ENCODE measurements around the gene PTGS1.
A peak's percentile ranks its signal among the peaks of the same experiment; 100 is the strongest.
"Not testable (repeated sequence)": the region's sequence is repeated elsewhere in the genome, so short reads cannot be mapped to it uniquely, and the experiment has no call there.

PTGS1 gene

DNA sequence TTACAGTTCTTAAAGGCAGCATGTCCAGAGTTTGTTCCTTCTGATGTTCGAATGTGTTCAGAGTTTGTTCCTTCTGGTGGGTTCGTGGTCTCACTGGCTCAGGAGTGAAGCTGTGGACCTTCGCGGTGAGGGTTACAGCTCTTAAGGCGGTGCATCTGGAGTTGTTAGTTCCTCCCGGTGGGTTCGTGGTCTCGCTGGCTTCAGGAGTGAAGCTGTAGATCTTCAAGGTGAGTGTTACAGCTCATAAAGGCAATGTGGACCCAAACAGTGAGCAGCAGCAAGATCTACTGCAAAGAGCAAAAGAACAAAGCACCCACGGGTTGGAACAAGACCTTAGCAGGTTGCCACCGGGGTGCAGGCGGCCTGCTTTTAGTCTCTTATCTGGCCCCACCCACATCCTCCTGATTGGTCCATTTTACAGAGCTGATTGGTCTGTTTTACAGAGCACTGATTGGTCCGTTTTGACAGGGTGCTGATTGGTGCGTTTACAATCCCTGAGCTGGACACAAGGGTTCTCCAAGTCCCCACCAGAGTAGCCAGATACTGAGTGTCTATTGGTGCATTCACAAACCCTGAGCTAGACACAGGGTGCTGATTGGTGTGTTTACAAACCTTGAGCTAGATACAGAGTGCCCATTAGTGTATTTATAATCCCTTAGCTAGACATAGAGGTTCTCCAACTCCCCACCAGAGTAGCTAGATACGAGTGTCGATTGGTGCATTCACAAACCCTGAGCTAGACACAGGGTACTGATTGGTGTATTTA is 34.7 kb downstream of the PTGS1 start:
- H3K4me3 ChIP-seq (ENCODE audit: low read length); H3K4me2 ChIP-seq (ENCODE audit: low read length); H3K9me3 ChIP-seq (replicated peaks; ENCODE audit: low read length); H3K36me3 ChIP-seq (ENCODE audit: insufficient read depth, low read length); H3K9ac ChIP-seq (ENCODE audit: low read depth, low read length); H3K27me3 ChIP-seq (ENCODE audit: control insufficient read depth, insufficient read depth, low read length): not testable (repeated sequence)
- H3K4me1 ChIP-seq (ENCODE audit: control insufficient read depth, insufficient read depth, low read length) = peaks cover 15% of the 10 kb centered on the region

DNA sequence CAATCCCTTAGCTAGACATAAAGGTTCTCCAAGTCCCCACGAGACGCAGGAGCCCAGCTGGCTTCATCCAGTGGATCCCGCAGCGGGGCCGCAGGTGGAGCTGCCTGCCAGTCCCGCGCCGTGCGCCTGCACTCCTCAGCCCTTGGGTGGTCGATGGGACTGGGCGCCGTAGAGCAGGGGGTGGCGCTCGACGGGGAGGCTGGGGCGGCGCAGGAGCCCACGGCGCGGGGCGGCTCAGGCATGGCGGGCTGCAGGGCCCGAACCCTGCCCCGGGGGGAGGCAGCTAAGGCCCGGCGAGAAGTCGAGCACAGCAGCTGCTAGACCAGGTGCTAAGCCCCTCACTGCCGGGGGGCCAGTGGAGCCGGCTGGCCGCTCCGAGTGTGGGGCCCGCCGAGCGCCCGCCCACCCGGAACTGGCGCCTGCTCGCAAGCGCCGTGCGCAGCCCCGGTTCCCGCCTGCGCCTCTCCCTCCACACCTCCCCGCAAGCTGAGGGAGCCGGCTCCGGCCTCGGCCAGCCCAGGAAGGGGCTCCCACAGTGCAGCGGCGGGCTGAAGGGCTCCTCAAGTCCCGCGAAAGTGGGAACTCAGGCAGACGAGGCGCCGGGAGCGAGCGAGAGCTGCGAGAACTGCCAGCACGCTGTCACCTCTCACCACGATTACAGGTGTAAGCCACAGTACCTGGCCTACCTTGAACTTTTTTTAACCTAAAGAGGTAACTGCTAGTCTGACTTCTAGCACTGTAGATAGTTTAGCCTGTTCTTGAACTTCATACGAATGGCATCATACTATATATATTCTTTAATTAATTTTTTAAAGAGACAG is 35.5 kb downstream of the PTGS1 start:
- no peaks in the 10 kb centered on the region for H3K36me3 ChIP-seq (ENCODE audit: insufficient read depth, low read length)
- H3K27me3 ChIP-seq (ENCODE audit: control insufficient read depth, insufficient read depth, low read length) = no peaks in the 10 kb centered on the region
- no peak overlapping the region for H3K4me3 ChIP-seq (ENCODE audit: low read length)
- peaks cover 15% of the 10 kb centered on the region for H3K4me1 ChIP-seq (ENCODE audit: control insufficient read depth, insufficient read depth, low read length)
- H3K9me3 ChIP-seq (replicated peaks; ENCODE audit: low read length) = no peaks in the 10 kb centered on the region
- no peak overlapping the region for H3K9ac ChIP-seq (ENCODE audit: low read depth, low read length)
- peak overlapping the region; percentile 27 for H3K4me2 ChIP-seq (ENCODE audit: low read length)

DNA sequence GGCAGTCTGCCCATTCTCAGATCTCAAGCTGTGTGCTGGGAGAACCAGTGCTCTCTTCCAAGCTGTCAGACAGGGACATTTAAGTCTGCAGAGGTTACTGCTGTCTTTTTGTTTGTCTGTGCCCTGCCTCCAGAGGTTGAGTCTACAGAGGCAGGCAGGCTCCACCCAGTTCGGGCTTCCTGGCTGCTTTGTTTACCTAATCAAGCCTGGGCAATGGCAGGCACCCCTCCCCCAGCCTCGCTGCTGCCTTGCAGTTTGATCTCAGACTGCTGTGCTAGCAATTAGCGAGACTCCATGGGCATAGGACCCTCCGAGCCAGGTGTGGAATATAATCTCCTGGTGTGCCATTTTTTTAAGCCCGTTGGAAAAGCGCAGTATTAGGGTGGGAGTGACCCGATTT is 43.3 kb downstream of the PTGS1 start:
- not testable (repeated sequence) for H3K4me2 ChIP-seq (ENCODE audit: low read length); H3K4me1 ChIP-seq (ENCODE audit: control insufficient read depth, insufficient read depth, low read length); H3K9ac ChIP-seq (ENCODE audit: low read depth, low read length); H3K9me3 ChIP-seq (replicated peaks; ENCODE audit: low read length); H3K4me3 ChIP-seq (ENCODE audit: low read length); H3K36me3 ChIP-seq (ENCODE audit: insufficient read depth, low read length); H3K27me3 ChIP-seq (ENCODE audit: control insufficient read depth, insufficient read depth, low read length)

DNA sequence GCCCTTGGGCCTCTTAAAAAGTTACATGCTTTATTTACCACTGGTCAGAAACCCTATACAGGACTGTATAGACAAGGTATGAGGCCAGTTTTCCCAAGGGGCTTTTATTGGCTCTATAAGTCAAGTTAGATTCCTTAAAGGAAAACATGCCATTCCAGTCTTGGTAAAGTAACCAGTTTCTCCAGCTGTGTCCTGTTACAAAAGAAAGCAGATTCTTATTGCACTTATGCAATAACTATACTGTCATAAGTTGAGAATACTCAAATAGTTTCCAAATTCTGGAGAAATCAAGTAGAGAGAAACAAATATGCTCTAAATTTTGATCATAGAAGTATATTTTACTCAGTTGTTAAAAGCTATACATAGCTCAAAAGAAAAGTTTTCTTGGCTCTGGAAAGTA is 47.2 kb downstream of the PTGS1 start:
- H3K9ac ChIP-seq (ENCODE audit: low read depth, low read length) = no peak overlapping the region
- H3K27me3 ChIP-seq (ENCODE audit: control insufficient read depth, insufficient read depth, low read length) = no peaks in the 10 kb centered on the region
- no peak overlapping the region for H3K4me3 ChIP-seq (ENCODE audit: low read length)
- no peak overlapping the region for H3K4me2 ChIP-seq (ENCODE audit: low read length)
- peaks cover 15% of the 10 kb centered on the region for H3K9me3 ChIP-seq (replicated peaks; ENCODE audit: low read length)
- no peaks in the 10 kb centered on the region for H3K36me3 ChIP-seq (ENCODE audit: insufficient read depth, low read length)
- no peaks in the 10 kb centered on the region for H3K4me1 ChIP-seq (ENCODE audit: control insufficient read depth, insufficient read depth, low read length)

DNA sequence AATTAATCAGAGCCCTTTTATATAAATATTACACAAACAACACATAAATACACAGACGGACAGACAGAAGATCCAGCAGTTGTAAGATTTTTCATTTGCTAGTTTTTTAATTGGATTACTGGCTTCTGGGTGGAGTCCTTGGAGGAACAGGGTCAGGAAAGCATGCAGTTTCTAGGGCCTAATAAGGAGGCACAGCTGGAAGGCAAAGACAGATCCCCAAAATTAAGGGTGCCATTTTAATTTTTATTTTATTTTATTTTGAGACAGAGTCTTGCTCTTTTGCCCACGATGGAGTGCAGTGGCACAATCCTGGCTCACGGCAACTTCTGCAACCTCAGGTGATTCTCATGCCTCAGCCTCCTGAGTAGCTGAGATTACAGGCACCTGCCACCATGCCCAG is 49.5 kb downstream of the PTGS1 start:
- Histone ChIP-seq H3K9me3 (replicated peaks; ENCODE audit: low read length) (peaks cover 15% of the 10 kb centered on the region), H3K9ac (ENCODE audit: low read depth, low read length) (no peak overlapping the region), H3K4me2 (ENCODE audit: low read length) (no peak overlapping the region), H3K4me1 (ENCODE audit: control insufficient read depth, insufficient read depth, low read length) (no peaks in the 10 kb centered on the region), H3K4me3 (ENCODE audit: low read length) (no peak overlapping the region), H3K36me3 (ENCODE audit: insufficient read depth, low read length) (no peaks in the 10 kb centered on the region), H3K27me3 (ENCODE audit: control insufficient read depth, insufficient read depth, low read length) (no peaks in the 10 kb centered on the region)

DNA sequence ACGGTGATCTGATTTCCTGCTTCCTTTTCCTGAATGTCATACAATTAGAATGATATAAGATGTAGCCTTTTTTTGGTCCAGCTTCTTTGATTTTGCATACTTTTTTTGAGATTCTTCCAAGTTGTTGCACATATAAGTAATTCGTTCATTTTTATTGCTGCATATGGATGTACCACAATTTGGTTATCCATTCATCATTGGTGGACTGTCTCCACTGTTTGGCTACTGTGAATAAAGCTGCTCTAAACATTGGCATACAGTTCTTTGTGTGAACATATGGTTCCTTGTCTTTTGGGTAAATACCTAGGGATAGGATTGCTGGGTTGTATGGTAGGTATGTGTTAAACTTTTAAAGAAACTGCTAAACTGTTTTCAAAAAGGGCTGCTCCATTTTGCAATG is 54.3 kb downstream of the PTGS1 start:
- no peak overlapping the region for H3K4me3 ChIP-seq (ENCODE audit: low read length)
- no peak overlapping the region for H3K9ac ChIP-seq (ENCODE audit: low read depth, low read length)
- no peaks in the 10 kb centered on the region for H3K4me1 ChIP-seq (ENCODE audit: control insufficient read depth, insufficient read depth, low read length)
- peaks cover 10% of the 10 kb centered on the region for H3K9me3 ChIP-seq (replicated peaks; ENCODE audit: low read length)
- no peaks in the 10 kb centered on the region for H3K36me3 ChIP-seq (ENCODE audit: insufficient read depth, low read length)
- no peak overlapping the region for H3K4me2 ChIP-seq (ENCODE audit: low read length)
- H3K27me3 ChIP-seq (ENCODE audit: control insufficient read depth, insufficient read depth, low read length) = no peaks in the 10 kb centered on the region

DNA sequence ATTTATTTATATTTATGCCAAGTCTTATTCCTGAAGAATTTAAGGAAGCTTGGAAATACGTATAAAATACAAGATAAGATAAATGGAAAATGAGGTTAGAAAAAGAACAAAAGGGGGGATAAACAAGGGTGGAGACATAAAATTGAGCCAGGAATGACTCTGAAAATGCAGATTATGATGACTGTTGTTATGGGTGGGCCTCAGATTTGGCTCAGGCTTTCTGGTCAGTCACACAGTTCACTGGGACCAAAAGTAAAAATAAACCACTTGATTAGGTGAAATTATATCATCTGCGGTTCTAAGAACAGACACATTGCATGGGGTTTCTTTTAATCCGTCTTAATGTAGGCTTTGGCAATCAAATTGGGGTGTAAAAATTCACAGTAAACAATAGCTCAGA is 55.9 kb downstream of the PTGS1 start:
- Histone ChIP-seq H3K4me3 (ENCODE audit: low read length) (no peak overlapping the region), H3K9ac (ENCODE audit: low read depth, low read length) (no peak overlapping the region), H3K9me3 (replicated peaks; ENCODE audit: low read length) (no peaks in the 10 kb centered on the region), H3K4me1 (ENCODE audit: control insufficient read depth, insufficient read depth, low read length) (no peaks in the 10 kb centered on the region), H3K27me3 (ENCODE audit: control insufficient read depth, insufficient read depth, low read length) (no peaks in the 10 kb centered on the region), H3K4me2 (ENCODE audit: low read length) (no peak overlapping the region), H3K36me3 (ENCODE audit: insufficient read depth, low read length) (no peaks in the 10 kb centered on the region)

DNA sequence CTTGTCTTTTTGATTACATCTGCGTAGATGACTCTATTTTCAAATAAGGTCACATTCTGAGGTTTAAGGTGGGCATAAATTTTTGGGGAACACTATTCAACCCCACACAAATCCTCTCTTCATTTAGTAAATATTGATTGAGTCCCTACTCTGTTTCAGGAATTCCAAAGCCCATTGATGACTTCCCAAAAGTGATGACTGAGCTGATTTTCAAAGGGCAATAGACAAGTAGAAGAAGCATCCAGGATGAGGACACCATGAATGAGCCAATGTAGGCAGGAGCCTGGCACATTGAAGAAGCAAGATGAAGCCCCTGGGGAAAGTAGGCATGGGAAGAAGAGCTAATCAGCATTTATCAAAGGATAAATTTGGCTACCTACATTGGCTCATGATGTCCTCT is 71.7 kb downstream of the PTGS1 start:
- Histone ChIP-seq H3K27me3 (ENCODE audit: control insufficient read depth, insufficient read depth, low read length) (no peaks in the 10 kb centered on the region), H3K4me2 (ENCODE audit: low read length) (no peak overlapping the region), H3K4me3 (ENCODE audit: low read length) (no peak overlapping the region), H3K36me3 (ENCODE audit: insufficient read depth, low read length) (no peaks in the 10 kb centered on the region), H3K4me1 (ENCODE audit: control insufficient read depth, insufficient read depth, low read length) (peaks cover 31% of the 10 kb centered on the region), H3K9ac (ENCODE audit: low read depth, low read length) (no peak overlapping the region), H3K9me3 (replicated peaks; ENCODE audit: low read length) (no peaks in the 10 kb centered on the region)

DNA sequence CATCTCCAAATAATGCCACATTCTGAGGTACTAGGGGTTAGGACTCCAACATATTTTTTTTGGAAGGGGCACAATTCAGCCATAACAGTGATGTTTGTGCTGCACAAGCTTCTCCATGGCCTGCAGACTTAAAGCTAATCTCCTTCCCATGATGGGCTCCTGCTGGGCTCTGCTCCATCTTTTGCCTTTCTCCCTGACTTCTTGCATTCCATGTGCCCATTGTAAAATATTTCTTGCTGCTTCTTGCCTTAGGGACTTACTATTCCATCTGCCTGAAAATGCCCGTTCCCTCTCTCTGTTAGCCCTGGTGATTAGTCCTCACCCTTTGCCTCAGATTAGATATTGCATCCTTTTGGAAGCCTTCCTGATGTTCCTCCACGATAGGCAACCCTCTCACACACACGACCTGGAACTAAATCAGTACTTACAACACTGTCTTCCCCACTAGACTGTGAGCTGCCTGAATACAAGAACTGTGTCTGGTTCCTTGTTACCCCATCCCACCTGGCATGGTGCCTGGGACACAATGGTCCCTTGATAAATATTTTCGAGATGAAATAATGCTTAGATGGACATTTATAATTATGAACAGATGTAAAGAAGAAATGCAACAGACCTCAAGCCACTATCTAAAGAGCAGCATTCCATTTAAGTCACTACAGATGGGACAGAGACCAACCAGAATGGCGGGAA is 73.4 kb downstream of the PTGS1 start:
- no peaks in the 10 kb centered on the region for H3K9me3 ChIP-seq (replicated peaks; ENCODE audit: low read length)
- peak overlapping the region; percentile 32 for H3K4me2 ChIP-seq (ENCODE audit: low read length)
- no peaks in the 10 kb centered on the region for H3K27me3 ChIP-seq (ENCODE audit: control insufficient read depth, insufficient read depth, low read length)
- peak overlapping the region; percentile 21 for H3K9ac ChIP-seq (ENCODE audit: low read depth, low read length)
- no peak overlapping the region for H3K4me3 ChIP-seq (ENCODE audit: low read length)
- H3K4me1 ChIP-seq (ENCODE audit: control insufficient read depth, insufficient read depth, low read length) = peaks cover 31% of the 10 kb centered on the region
- no peaks in the 10 kb centered on the region for H3K36me3 ChIP-seq (ENCODE audit: insufficient read depth, low read length)

Measured in skeletal muscle satellite cell (primary cell).